ENCODE measurements around the gene CDK7. TPM values are rescaled to one million over a fixed set of nuclear protein-coding genes. Genes with fewer than 3 reads are reported as not detected.

CDK7 gene
- total RNA-seq, 1 experiment from 2014 or later: 31.8 TPM

- no peak overlapping the region for H3K27ac Mint-ChIP-seq (ENCODE audit: unreplicated experiment)
- intact Hi-C loops (cut with micrococcal nuclease; ENCODE audit: unreplicated experiment): loop anchor here (10.0 kb wide), 1 partner anchor 53 kb away; the partner anchor contains the start of gene CENPH
- peaks cover 45% of the 10 kb centered on the region for H3K36me3 Mint-ChIP-seq (ENCODE audit: insufficient read depth, unreplicated experiment)
- no peaks in the 10 kb centered on the region for H3K27me3 Mint-ChIP-seq (ENCODE audit: unreplicated experiment)
- peak overlapping the region; percentile 88 for H3K4me3 Mint-ChIP-seq (ENCODE audit: low read depth, unreplicated experiment)
- peaks cover 47% of the 10 kb centered on the region for H3K4me1 Mint-ChIP-seq (ENCODE audit: low read depth, unreplicated experiment)
- no peak for DNase-seq
- BruUV-seq (replicated peaks): no TSS peak
- TF ChIP-seq CTCF (IDR thresholded peaks at IDR 0.05; ENCODE audit: unreplicated experiment): no peak
- H3K9me3 Mint-ChIP-seq (ENCODE audit: low read depth, unreplicated experiment): no peaks in the 10 kb centered on the region
- CTCF ChIA-PET: no interaction called here
Measured at GRCh38 chr5:69237877-69238276, 3.2 kb downstream of the CDK7 start.

GRCh38 chr5:69238760-69239251 lies 4.1 kb downstream of the CDK7 start:
- H3K9me3 Mint-ChIP-seq (ENCODE audit: low read depth, unreplicated experiment): no peaks in the 10 kb centered on the region
- peak; percentile 39 for DNase-seq
- no peaks in the 10 kb centered on the region for H3K27me3 Mint-ChIP-seq (ENCODE audit: unreplicated experiment)
- intact Hi-C loops (cut with micrococcal nuclease; ENCODE audit: unreplicated experiment): loop anchor here (10.0 kb wide), 1 partner anchor 54 kb away; the partner anchor contains the start of gene CENPH
- BruUV-seq (replicated peaks): no TSS peak
- peaks cover 50% of the 10 kb centered on the region for H3K4me1 Mint-ChIP-seq (ENCODE audit: low read depth, unreplicated experiment)
- TF ChIP-seq CTCF (IDR thresholded peaks at IDR 0.05; ENCODE audit: unreplicated experiment): no peak
- CTCF ChIA-PET: no interaction called here
- peaks cover 49% of the 10 kb centered on the region for H3K36me3 Mint-ChIP-seq (ENCODE audit: insufficient read depth, unreplicated experiment)
- peak overlapping the region; percentile 62 for H3K27ac Mint-ChIP-seq (ENCODE audit: unreplicated experiment)
- peak overlapping the region; percentile 88 for H3K4me3 Mint-ChIP-seq (ENCODE audit: low read depth, unreplicated experiment)

- peaks cover 4% of the 10 kb centered on the region for H3K9me3 Mint-ChIP-seq (ENCODE audit: low read depth, unreplicated experiment)
- BruUV-seq (replicated peaks): no TSS peak
- no peak for DNase-seq
- peaks cover 36% of the 10 kb centered on the region for H3K4me1 Mint-ChIP-seq (ENCODE audit: low read depth, unreplicated experiment)
- no peak overlapping the region for H3K27ac Mint-ChIP-seq (ENCODE audit: unreplicated experiment)
- CTCF ChIA-PET: no interaction called here
- no peak overlapping the region for H3K4me3 Mint-ChIP-seq (ENCODE audit: low read depth, unreplicated experiment)
- intact Hi-C loops (cut with micrococcal nuclease; ENCODE audit: unreplicated experiment): no loop called here
- H3K27me3 Mint-ChIP-seq (ENCODE audit: unreplicated experiment): no peaks in the 10 kb centered on the region
- no peak for TF ChIP-seq CTCF (IDR thresholded peaks at IDR 0.05; ENCODE audit: unreplicated experiment)
- H3K36me3 Mint-ChIP-seq (ENCODE audit: insufficient read depth, unreplicated experiment): peaks cover 18% of the 10 kb centered on the region
Measured at GRCh38 chr5:69242215-69242927, 7.7 kb downstream of the CDK7 start.

GRCh38 chr5:69245031-69245430 lies 10.3 kb downstream of the CDK7 start:
- no peak for DNase-seq
- CTCF ChIA-PET: no interaction called here
- Mint-ChIP-seq H3K9me3 (ENCODE audit: low read depth, unreplicated experiment) (peaks cover 4% of the 10 kb centered on the region), H3K27me3 (ENCODE audit: unreplicated experiment) (no peaks in the 10 kb centered on the region), H3K4me1 (ENCODE audit: low read depth, unreplicated experiment) (peaks cover 16% of the 10 kb centered on the region), H3K36me3 (ENCODE audit: insufficient read depth, unreplicated experiment) (peaks cover 12% of the 10 kb centered on the region), H3K27ac (ENCODE audit: unreplicated experiment) (no peak overlapping the region), H3K4me3 (ENCODE audit: low read depth, unreplicated experiment) (no peak overlapping the region)
- TF ChIP-seq CTCF (IDR thresholded peaks at IDR 0.05; ENCODE audit: unreplicated experiment): no peak
- intact Hi-C loops (cut with micrococcal nuclease; ENCODE audit: unreplicated experiment): no loop called here
- BruUV-seq (replicated peaks): no TSS peak

Measured in Calu3 (cell line).